Bladder microvascular endothelial cell (primary cell): Measurements from ENCODE around the gene PPM1J. TPM values are rescaled to one million over a fixed set of nuclear protein-coding genes. Genes with fewer than 3 reads are reported as not detected.

Source experiments
- total RNA-seq: library from RNA; depleted of rRNA; stranded (reverse); fragments of >200 nt; gene quantifications from 2 replicates; pipeline ENCODE4 v1.2.3, GENCODE V29; 2014

The PPM1J gene
- 0.49 and 0.82 TPM in 2 replicates for total RNA-seq

GRCh38 chr1:112715264-112716053 lies at the start of gene PPM1J:
TSS of gene PPM1J (minus strand) at chr1:112715332. CDS start at chr1:112715301, 31 bp downstream.

GRCh38 chr1:112706505-112707220 lies 8.5 kb downstream of the PPM1J start, which contains the start of gene RHOC:
TSS of gene RHOC (minus strand) at chr1:112707127. CDS start at chr1:112703799, 3,328 bp downstream.

GRCh38 chr1:112674440-112674985 lies 40.6 kb downstream of the PPM1J start, which contains the start of gene MOV10:
TSS of gene MOV10 (plus strand) at chr1:112674659. CDS start at chr1:112674913, 254 bp downstream.

Other genes starting within 250 kb of the PPM1J start
- gene WNT2B, start 206.4 kb downstream of the PPM1J start, total RNA-seq, result 0.97 and 4.1 TPM in 2 replicates
- 9.4 and 23.3 TPM in 2 replicates for gene ST7L, start 96.2 kb downstream of the PPM1J start, total RNA-seq
- 161 and 237 TPM in 2 replicates for gene CAPZA1, start 95.5 kb downstream of the PPM1J start, total RNA-seq
- 59.1 and 69.7 TPM in 2 replicates for gene MOV10, start 40.7 kb downstream of the PPM1J start, total RNA-seq
- gene RHOC, start 8.2 kb downstream of the PPM1J start, total RNA-seq, result 938 and 1,037 TPM in 2 replicates
- gene SLC16A1, start 240.9 kb upstream of the PPM1J start, total RNA-seq, result 51.5 and 81.6 TPM in 2 replicates